ENCODE results near the gene USP14.

GRCh38 chr18:225745-226144 lies 67.4 kb downstream of the USP14 start:
- TF ChIP-seq CTCF (IDR thresholded peaks at IDR 0.05) (no peak), POLR2A (IDR thresholded peaks at IDR 0.05) (no peak)
